Keratinocyte (primary cell): ENCODE measurements around the gene GMEB2. TPM values are rescaled to one million over a fixed set of nuclear protein-coding genes. Genes with fewer than 3 reads are reported as not detected.

Experiments
- DNase-seq: peaks from one replicate; pipeline ENCODE4 v3.0.0-alpha.2; 2011; ENCODE audit warnings: low read depth, missing footprints, low spot score
- FAIRE-seq: peaks from 2 replicates; lab custom pipeline; 2011; peaks lifted over from hg19 to GRCh38; lab: Jason Lieb, UNC
- H2AFZ ChIP-seq: 2 replicates; pipeline ENCODE4 v1.6.0; 2012; ENCODE audit warnings: low read length, control low read depth, inconsistent platforms; ENCODE audit not compliant: control insufficient read depth
- H3K27ac ChIP-seq: 2 replicates; pipeline ENCODE4 v1.5.1; 2011; ENCODE audit warnings: low read length; ENCODE audit not compliant: control insufficient read depth, insufficient read depth
- H3K27me3 ChIP-seq: 3 replicates; pipeline ENCODE4 v1.6.0; 2011; ENCODE audit warnings: low read length; ENCODE audit not compliant: control insufficient read depth, insufficient read depth; ENCODE audit errors: extremely low read depth
- H3K36me3 ChIP-seq, 2 experiments: 2 replicates in 1 of 2; 3 replicates in 1 of 2; pipeline ENCODE4 v1.5.1; 2011; ENCODE audit warnings: low read length in 2 of 2, mild to moderate bottlenecking in 1 of 2; ENCODE audit not compliant: control insufficient read depth in 2 of 2, insufficient read depth in 2 of 2; ENCODE audit errors: extremely low read depth in 1 of 2
- H3K4me1 ChIP-seq: 3 replicates; pipeline ENCODE4 v1.5.1; 2011; ENCODE audit warnings: low read length; ENCODE audit not compliant: control insufficient read depth, insufficient read depth; ENCODE audit errors: extremely low read depth
- H3K4me2 ChIP-seq: 3 replicates; pipeline ENCODE4 v1.6.0; 2011; ENCODE audit warnings: low read depth, low read length; ENCODE audit not compliant: control insufficient read depth, insufficient read depth; ENCODE audit errors: extremely low read depth
- H3K4me3 ChIP-seq, 3 experiments: fragments of 200-600 bp in 1 of 3; sonication (generic) in 1 of 3; 2 replicates in 2 of 3; 3 replicates in 1 of 3; pipeline ENCODE4 v1.5.1; 2011 to 2016; ENCODE audit warnings: low read length in 3 of 3, mild to moderate bottlenecking in 3 of 3, control low read depth in 2 of 3, inconsistent platforms in 1 of 3, low read depth in 1 of 3, mixed read lengths in 1 of 3, mixed run types in 1 of 3, moderate library complexity in 1 of 3; ENCODE audit not compliant: control insufficient read depth in 2 of 3, insufficient read depth in 2 of 3; ENCODE audit errors: extremely low read depth in 1 of 3
- H3K79me2 ChIP-seq: 2 replicates; pipeline ENCODE4 v1.6.0; 2012; ENCODE audit warnings: low read length; ENCODE audit not compliant: control insufficient read depth, insufficient read depth
- H3K9ac ChIP-seq: 3 replicates; pipeline ENCODE4 v1.6.0; 2011; ENCODE audit warnings: low read length; ENCODE audit not compliant: control insufficient read depth, insufficient read depth; ENCODE audit errors: extremely low read depth
- H3K9me1 ChIP-seq: 3 replicates; pipeline ENCODE4 v1.6.0; 2011; ENCODE audit warnings: low read length; ENCODE audit not compliant: control insufficient read depth, insufficient read depth; ENCODE audit errors: extremely low read depth
- H3K9me3 ChIP-seq: 2 replicates; pipeline ENCODE4 v1.5.1; 2012; ENCODE audit warnings: low read depth, low read length; ENCODE audit not compliant: control insufficient read depth
- H4K20me1 ChIP-seq: 3 replicates; pipeline ENCODE4 v1.6.0; 2011; ENCODE audit warnings: low read length; ENCODE audit not compliant: control insufficient read depth, insufficient read depth; ENCODE audit errors: extremely low read depth
- EZH2 ChIP-seq: IDR thresholded peaks from one replicate; pipeline ENCODE4 v1.6.1; 2012; ENCODE audit warnings: inconsistent platforms, mild to moderate bottlenecking, low read length, moderate library complexity
- dilution Hi-C: fragments of 300-500 bp; cut with MboI; formaldehyde crosslinking; loops from one replicate; pipeline ENCODE4 v1.7.0; 2020; ENCODE audit warnings: low sequenced_read_pairs; ENCODE audit not compliant: extremely low pct_ligation_motif_present
- polyA plus RNA-seq, 5 experiments: library from polyadenylated mRNA; depleted of rRNA in 3 of 5; stranded (reverse) in 3 of 5; stranded (forward) in 1 of 5; unstranded in 1 of 5; fragments of >200 nt; gene quantifications; 1 replicate in 1 of 5; 2 replicates in 3 of 5; 3 replicates in 1 of 5; pipeline versions ENCODE4 v1.2.1 to v1.2.3, GENCODE V29; 2011 to 2012; ENCODE audit warnings: missing spikeins in 2 of 5, low read depth in 1 of 5, low replicate concordance in 1 of 5
- TF ChIP-seq, protein P1 (sequence below), 3 experiments: IDR thresholded peaks in 1 of 3; conservative IDR thresholded peaks in 1 of 3; optimal IDR thresholded peaks in 1 of 3; 2 replicates in 2 of 3; 3 replicates in 1 of 3; pipeline versions ENCODE3 to v1.5.1; 2011; ENCODE audit warnings: low read length in 3 of 3, mild to moderate bottlenecking in 3 of 3, moderate library complexity in 2 of 3, control low read depth in 1 of 3, inconsistent platforms in 1 of 3; ENCODE audit not compliant: insufficient read depth in 2 of 3; ENCODE audit errors: extremely low read depth in 1 of 3

Gene GMEB2
- polyA plus RNA-seq, 1 donor (not counting 4 experiments of a cell fraction or from before 2014, with no cell fraction given) = 5.1 TPM

DNA sequence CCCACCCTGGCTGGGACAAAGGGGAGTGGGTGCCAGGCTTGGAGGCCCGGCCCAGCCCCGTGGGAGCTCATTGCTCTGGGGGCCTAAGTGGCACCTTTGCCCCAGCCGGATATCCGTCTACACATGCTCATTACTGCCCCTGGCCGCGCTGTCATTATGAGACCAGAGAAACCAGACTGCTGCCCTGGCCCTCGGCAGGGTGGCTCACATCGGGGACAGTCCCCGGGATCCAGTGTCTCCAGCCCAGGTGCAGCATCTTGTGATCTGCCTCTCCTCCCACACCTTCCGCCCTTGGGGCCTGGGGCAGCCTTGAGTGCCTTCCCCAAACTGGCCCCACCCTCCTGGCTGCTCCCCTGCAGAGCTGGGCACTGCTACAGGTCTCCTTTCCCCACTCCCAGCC lies 84.2 kb downstream of the GMEB2 start:
- no peaks in the 10 kb centered on the region for H3K9me3 ChIP-seq
- H3K27me3 ChIP-seq = no peaks in the 10 kb centered on the region
- H3K36me3 ChIP-seq = no peaks in the 10 kb centered on the region
- FAIRE-seq = no peak
- H3K27ac ChIP-seq = no peak overlapping the region
- H4K20me1 ChIP-seq = no peaks in the 10 kb centered on the region
- no peak overlapping the region for H3K4me2 ChIP-seq
- DNase-seq = no peak
- no peaks in the 10 kb centered on the region for H3K9me1 ChIP-seq
- no peak overlapping the region for H3K4me3 ChIP-seq
- dilution Hi-C loops = no loop called here
- no peak overlapping the region for H3K9ac ChIP-seq
- no peak overlapping the region for H2AFZ ChIP-seq
- no peak for TF ChIP-seq EZH2
- TF ChIP-seq, protein P1, sequence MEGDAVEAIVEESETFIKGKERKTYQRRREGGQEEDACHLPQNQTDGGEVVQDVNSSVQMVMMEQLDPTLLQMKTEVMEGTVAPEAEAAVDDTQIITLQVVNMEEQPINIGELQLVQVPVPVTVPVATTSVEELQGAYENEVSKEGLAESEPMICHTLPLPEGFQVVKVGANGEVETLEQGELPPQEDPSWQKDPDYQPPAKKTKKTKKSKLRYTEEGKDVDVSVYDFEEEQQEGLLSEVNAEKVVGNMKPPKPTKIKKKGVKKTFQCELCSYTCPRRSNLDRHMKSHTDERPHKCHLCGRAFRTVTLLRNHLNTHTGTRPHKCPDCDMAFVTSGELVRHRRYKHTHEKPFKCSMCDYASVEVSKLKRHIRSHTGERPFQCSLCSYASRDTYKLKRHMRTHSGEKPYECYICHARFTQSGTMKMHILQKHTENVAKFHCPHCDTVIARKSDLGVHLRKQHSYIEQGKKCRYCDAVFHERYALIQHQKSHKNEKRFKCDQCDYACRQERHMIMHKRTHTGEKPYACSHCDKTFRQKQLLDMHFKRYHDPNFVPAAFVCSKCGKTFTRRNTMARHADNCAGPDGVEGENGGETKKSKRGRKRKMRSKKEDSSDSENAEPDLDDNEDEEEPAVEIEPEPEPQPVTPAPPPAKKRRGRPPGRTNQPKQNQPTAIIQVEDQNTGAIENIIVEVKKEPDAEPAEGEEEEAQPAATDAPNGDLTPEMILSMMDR (optimal IDR thresholded peaks at IDR 0.05 in 1 of 3, IDR thresholded peaks at IDR 0.05 in 1 of 3, conservative IDR thresholded peaks at IDR 0.05 in 1 of 3; ENCODE audit: extremely low read depth in 1 of 3, insufficient read depth in 2 of 3, low read length in 3 of 3) = no peak
- peaks cover 47% of the 10 kb centered on the region for H3K4me1 ChIP-seq
- no peaks in the 10 kb centered on the region for H3K79me2 ChIP-seq

- no peaks in the 10 kb centered on the region for H3K27me3 ChIP-seq
- H3K4me2 ChIP-seq = no peak overlapping the region
- no peaks in the 10 kb centered on the region for H4K20me1 ChIP-seq
- no peaks in the 10 kb centered on the region for H3K36me3 ChIP-seq
- H3K9ac ChIP-seq = no peak overlapping the region
- dilution Hi-C loops = no loop called here
- peak; percentile 48 for FAIRE-seq
- H3K9me3 ChIP-seq = no peaks in the 10 kb centered on the region
- H3K9me1 ChIP-seq = no peaks in the 10 kb centered on the region
- DNase-seq = no peak
- H3K4me3 ChIP-seq = peak overlapping the region in 1 of 3 experiments; percentile 19
- H2AFZ ChIP-seq = peak overlapping the region; percentile 4
- no peaks in the 10 kb centered on the region for H3K79me2 ChIP-seq
- H3K27ac ChIP-seq = no peak overlapping the region
- TF ChIP-seq EZH2 = no peak
- H3K4me1 ChIP-seq = peaks cover 47% of the 10 kb centered on the region
Measured at GRCh38 chr20:63542031-63542559, 84.8 kb downstream of the GMEB2 start.

DNA sequence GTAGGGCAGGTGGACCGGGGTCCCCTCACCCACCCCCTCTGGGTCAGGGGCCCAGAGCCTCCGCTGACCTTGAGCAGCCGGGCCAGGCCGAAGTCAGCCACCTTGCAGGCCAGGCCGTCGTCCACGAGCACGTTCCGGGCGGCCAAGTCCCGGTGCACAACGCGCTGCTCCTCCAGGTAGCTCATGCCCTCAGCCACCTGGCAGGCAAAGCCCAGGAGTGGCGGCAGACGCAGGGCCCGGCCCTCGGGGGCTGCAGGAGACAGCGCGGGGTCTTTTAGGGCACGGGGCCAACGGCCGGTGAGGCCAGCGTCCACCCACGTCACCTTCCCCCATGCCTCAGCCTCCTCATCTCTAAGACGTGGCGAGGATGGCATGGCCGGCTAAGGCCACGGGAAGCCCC lies 85.5 kb downstream of the GMEB2 start:
- no peak overlapping the region for H3K9ac ChIP-seq
- no peak overlapping the region for H3K4me3 ChIP-seq
- H2AFZ ChIP-seq = no peak overlapping the region
- H3K4me1 ChIP-seq = peaks cover 47% of the 10 kb centered on the region
- H3K4me2 ChIP-seq = no peak overlapping the region
- no peaks in the 10 kb centered on the region for H3K36me3 ChIP-seq
- no peaks in the 10 kb centered on the region for H3K27me3 ChIP-seq
- no peak for DNase-seq
- FAIRE-seq = no peak
- no peaks in the 10 kb centered on the region for H3K9me1 ChIP-seq
- dilution Hi-C loops = no loop called here
- H3K27ac ChIP-seq = no peak overlapping the region
- peaks cover 7% of the 10 kb centered on the region for H3K79me2 ChIP-seq
- H3K9me3 ChIP-seq = no peaks in the 10 kb centered on the region
- TF ChIP-seq, protein P1 (optimal IDR thresholded peaks at IDR 0.05 in 1 of 3, IDR thresholded peaks at IDR 0.05 in 1 of 3, conservative IDR thresholded peaks at IDR 0.05 in 1 of 3; ENCODE audit: extremely low read depth in 1 of 3, insufficient read depth in 2 of 3, low read length in 3 of 3) = no peak
- no peak for TF ChIP-seq EZH2
- no peaks in the 10 kb centered on the region for H4K20me1 ChIP-seq
